AG04450 (cell line): ENCODE measurements around the gene GPR152. TPM values are rescaled to one million over a fixed set of nuclear protein-coding genes. Genes with fewer than 3 reads are reported as not detected.
"Not testable (repeated sequence)": the region's sequence is repeated elsewhere in the genome, so short reads cannot be mapped to it uniquely, and the experiment has no call there.

Source experiments
- CTCF ChIA-PET: fragments of 300-600, 350-600 bp; formaldehyde crosslinking; extraction: SDS; loops from one replicate; lab custom pipeline; 2022; ENCODE audit warnings: antibody characterized with exemption, inconsistent platforms; lab: Charles Lee
- POLR2A ChIA-PET: fragments of 350-600 bp; formaldehyde crosslinking; extraction: SDS; loops from one replicate; lab custom pipeline; 2021; ENCODE audit warnings: antibody characterized with exemption, inconsistent platforms; lab: Yijun Ruan, JAX
- DNase-seq: peaks from one replicate; pipeline ENCODE4 v3.0.0-alpha.2; 2011; ENCODE audit warnings: low read depth, low spot score
- H3K27ac ChIP-seq: one replicate; pipeline ENCODE4 v1.5.1; 2012; ENCODE audit warnings: low read depth, low read length, control low read depth
- H3K27me3 ChIP-seq: one replicate; pipeline ENCODE4 v1.6.0; 2012; ENCODE audit warnings: low read length; ENCODE audit not compliant: control insufficient read depth, insufficient read depth
- H3K4me3 ChIP-seq: 2 replicates; pipeline ENCODE4 v1.5.1; 2011; ENCODE audit warnings: mild to moderate bottlenecking, low read depth, low read length, control low read depth
- H3K9me3 ChIP-seq: 2 replicates; pipeline ENCODE4 v1.5.1; 2012; ENCODE audit warnings: low read length; ENCODE audit not compliant: control insufficient read depth, insufficient read depth
- polyA plus RNA-seq: library from polyadenylated mRNA; depleted of rRNA; stranded (reverse); fragments of >200 nt; gene quantifications from 2 replicates; pipeline ENCODE4 v1.2.3, GENCODE V29; 2011
- TF ChIP-seq, protein P1 (sequence below): IDR thresholded peaks from 2 replicates; pipeline ENCODE4 v1.5.1; 2011; ENCODE audit warnings: low read depth, low read length, control low read depth, inconsistent platforms

The GPR152 gene
- polyA plus RNA-seq, 1 experiment = not detected

DNA sequence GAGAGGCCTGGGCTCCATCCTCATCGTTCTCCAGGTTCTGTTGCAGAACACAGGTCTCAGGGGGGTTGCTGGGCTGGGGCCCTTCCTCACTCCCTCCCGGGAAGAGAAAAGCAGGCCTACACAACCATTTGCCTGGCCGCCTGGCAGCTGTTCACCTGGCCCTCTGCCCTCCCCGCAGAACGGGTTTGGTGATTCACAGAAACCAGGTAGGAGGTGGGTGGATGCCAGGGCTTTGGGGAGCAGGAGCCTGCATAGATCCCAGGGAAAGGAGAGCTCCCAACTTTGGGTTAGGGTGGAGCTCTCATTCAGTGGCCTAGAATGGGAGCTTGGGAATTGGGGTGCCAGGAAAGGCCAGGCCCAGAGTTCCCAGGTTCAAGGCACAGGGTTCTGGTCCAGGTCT is 15.5 kb upstream of the GPR152 start:
- Histone ChIP-seq H3K27ac (no peak overlapping the region), H3K9me3 (peaks cover 10% of the 10 kb centered on the region; the same call in 1 of the 2 replicates), H3K4me3 (peak overlapping the region; percentile 70), H3K27me3 (no peaks in the 10 kb centered on the region)
- CTCF ChIA-PET = interaction anchor here (2.8 kb wide), 1 partner anchor 67 kb away, joined by 15 read pairs; the partner anchor contains the start of gene PPP1CA
- no peak for DNase-seq
- POLR2A ChIA-PET = interaction anchor here (2.5 kb wide), 1 partner anchor 66 kb away, joined by 11 read pairs; the partner anchor contains the start of gene PPP1CA
- TF ChIP-seq, protein P1, sequence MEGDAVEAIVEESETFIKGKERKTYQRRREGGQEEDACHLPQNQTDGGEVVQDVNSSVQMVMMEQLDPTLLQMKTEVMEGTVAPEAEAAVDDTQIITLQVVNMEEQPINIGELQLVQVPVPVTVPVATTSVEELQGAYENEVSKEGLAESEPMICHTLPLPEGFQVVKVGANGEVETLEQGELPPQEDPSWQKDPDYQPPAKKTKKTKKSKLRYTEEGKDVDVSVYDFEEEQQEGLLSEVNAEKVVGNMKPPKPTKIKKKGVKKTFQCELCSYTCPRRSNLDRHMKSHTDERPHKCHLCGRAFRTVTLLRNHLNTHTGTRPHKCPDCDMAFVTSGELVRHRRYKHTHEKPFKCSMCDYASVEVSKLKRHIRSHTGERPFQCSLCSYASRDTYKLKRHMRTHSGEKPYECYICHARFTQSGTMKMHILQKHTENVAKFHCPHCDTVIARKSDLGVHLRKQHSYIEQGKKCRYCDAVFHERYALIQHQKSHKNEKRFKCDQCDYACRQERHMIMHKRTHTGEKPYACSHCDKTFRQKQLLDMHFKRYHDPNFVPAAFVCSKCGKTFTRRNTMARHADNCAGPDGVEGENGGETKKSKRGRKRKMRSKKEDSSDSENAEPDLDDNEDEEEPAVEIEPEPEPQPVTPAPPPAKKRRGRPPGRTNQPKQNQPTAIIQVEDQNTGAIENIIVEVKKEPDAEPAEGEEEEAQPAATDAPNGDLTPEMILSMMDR = no peak

DNA sequence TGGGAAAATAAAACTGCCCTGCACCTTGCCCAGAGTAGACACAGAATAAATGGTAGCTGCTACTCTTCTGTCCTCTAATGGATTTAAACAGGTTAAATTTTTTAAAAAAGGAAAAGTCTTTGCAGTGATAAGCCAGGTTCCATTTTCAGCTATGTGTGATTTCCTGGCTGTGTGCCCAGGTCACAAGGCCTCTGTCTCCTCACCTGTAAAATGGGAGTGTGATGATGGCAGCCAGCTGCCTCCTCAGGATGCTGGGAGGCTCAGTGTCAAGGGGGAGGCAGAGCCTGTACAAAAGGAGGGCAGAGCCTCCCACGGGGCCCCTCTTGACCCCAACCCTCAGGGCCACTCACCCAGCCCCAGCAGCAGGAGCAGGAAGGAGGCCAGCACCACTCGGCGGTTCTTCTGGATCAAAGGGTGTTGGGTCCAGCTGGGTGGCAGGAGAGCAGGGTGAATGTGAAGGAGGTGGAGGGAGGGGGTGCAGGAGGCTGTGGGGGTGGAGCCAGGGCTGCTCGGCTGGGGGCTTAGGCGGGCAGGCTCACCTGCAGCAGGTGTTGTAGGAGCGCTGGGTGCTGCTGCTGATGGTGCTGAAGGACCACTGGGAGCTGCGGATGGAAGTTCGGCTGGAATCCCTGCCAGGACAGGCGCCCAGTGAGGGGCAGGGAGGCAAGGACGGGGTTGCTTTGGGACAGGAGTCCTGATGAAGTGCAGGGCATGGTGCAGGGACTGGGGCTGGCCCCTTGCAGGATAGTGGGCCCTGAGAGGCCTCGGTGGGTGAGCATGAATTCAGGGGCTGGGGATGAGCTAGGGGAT is 14.6 kb upstream of the GPR152 start:
- no peak overlapping the region for H3K4me3 ChIP-seq
- no peak for DNase-seq
- ChIA-PET CTCF (interaction anchor here (2.8 kb wide), 1 partner anchor 66 kb away, joined by 15 read pairs; the partner anchor contains the start of gene PPP1CA), POLR2A (interaction anchor here (2.5 kb wide), 1 partner anchor 66 kb away, joined by 11 read pairs; the partner anchor contains the start of gene PPP1CA)
- TF ChIP-seq, protein P1 = no peak
- peaks cover 10% of the 10 kb centered on the region; the same call in 1 of the 2 replicates for H3K9me3 ChIP-seq
- H3K27ac ChIP-seq = no peak overlapping the region
- no peaks in the 10 kb centered on the region for H3K27me3 ChIP-seq

DNA sequence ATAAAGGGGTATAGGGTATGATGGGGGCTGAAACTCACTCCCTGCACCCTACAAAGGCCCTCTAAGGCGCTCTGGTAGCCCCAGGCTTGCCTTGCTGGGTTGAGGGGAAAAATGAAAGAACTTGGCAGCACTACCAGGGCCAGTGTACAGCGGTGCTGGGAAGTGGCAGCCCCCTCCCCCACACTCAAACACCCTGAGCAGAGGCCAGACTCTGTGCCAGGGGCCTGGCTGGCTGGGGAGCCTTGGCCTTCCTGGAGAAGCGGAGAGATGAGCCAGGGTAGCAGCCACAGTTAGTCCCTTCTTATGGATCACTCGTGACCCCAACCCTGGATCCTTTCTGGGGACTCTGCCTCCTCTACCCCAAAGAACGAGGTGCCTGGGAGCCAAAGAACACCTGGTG is 13.8 kb upstream of the GPR152 start:
- no peak overlapping the region for H3K27ac ChIP-seq
- TF ChIP-seq, protein P1 = no peak
- POLR2A ChIA-PET = no interaction called here
- H3K27me3 ChIP-seq = no peaks in the 10 kb centered on the region
- no peak for DNase-seq
- H3K9me3 ChIP-seq = peaks cover 10% of the 10 kb centered on the region; the same call in 1 of the 2 replicates
- CTCF ChIA-PET = no interaction called here
- H3K4me3 ChIP-seq = no peak overlapping the region

DNA sequence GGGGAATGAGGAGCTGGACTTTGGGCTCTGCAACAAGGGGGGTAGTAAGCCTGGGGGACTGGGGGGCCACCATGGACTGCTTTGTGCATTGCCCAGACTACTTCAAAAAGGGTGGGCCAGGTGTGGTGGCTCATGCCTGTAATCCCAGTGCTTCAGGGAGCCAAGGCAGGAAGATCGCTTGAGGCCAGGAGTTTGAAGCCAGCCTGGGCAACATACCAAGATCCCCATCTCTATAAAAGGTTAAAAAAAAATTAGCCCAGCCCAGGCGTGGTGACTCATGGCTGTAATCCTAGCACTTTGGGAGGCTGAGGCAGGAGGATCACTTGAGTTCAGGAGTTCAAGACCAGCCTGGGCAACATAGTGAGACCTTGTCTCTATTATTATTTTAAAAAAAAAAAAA is 13.0 kb upstream of the GPR152 start:
- H3K4me3 ChIP-seq, CTCF ChIA-PET, H3K27ac ChIP-seq, DNase-seq, H3K27me3 ChIP-seq, POLR2A ChIA-PET: not testable (repeated sequence)
- H3K9me3 ChIP-seq = peaks cover 10% of the 10 kb centered on the region; the same call in 1 of the 2 replicates

DNA sequence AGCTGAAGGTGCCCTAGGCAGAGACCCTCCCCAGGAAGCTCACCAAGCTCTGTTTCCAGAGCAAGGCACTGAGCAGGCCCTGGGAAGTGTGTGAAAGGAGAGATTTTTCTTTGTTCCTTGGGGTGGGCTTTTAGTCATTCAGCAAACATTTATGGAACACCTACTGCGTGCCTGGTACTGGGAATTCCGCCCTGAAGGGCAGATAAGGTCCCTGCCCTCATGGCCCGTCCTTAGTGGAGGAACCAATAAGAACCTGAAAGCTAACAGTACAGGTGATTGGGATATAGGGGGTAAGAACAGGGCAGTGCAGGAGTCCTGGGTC is 12.6 kb upstream of the GPR152 start:
- H3K4me3 ChIP-seq = peak overlapping the region; percentile 63
- peaks cover 10% of the 10 kb centered on the region; the same call in 1 of the 2 replicates for H3K9me3 ChIP-seq
- H3K27me3 ChIP-seq = peaks cover 2% of the 10 kb centered on the region
- ChIA-PET CTCF (no interaction called here), POLR2A (no interaction called here)
- H3K27ac ChIP-seq = no peak overlapping the region
- TF ChIP-seq, protein P1 = no peak
- no peak for DNase-seq
